ENCODE results near the gene RGS13.

GRCh38 chr1:192603218-192603787 lies 32.6 kb upstream of the RGS13 start:
- TF ChIP-seq CTCF (IDR thresholded peaks at IDR 0.05), result no peak
- TF ChIP-seq POLR2A (IDR thresholded peaks at IDR 0.05), result no peak
